GM12864 (cell line): Measurements from ENCODE around the gene AK5.

ENCODE experiments used
- DNase-seq: peaks from one replicate; pipeline ENCODE4 v3.0.0-alpha.2; 2011; ENCODE audit warnings: low read depth
- H3K4me3 ChIP-seq: 2 replicates; pipeline ENCODE4 v1.5.1; 2011; ENCODE audit warnings: mild to moderate bottlenecking, low read depth, low read length, control low read depth
- TF ChIP-seq, protein P1 (sequence below): IDR thresholded peaks from 2 replicates; pipeline ENCODE4 v1.5.1; 2011; ENCODE audit warnings: low read depth, mild to moderate bottlenecking, moderate library complexity, low read length, control low read depth, inconsistent platforms; ENCODE audit errors: missing control alignments

AK5 gene

DNA sequence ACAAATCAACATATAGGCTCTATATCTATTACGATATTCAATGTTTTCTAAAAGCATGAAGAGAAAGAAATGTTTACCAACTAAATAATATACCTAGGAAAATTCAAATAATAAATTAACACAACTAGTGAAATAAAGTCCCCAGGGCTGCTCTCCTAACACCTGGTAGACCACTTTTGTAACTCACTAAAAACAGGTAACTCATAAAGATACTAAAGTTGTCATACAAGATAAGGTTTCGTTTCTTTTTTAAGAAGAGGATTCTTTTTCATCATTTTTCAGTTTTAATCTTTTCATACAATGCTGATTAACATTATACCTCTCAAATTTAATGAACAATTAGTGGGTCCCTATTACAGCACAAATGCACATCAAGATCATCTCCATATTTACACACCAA is 301.7 kb downstream of the AK5 start:
- no peak for DNase-seq
- no peak overlapping the region for H3K4me3 ChIP-seq
- TF ChIP-seq, protein P1, sequence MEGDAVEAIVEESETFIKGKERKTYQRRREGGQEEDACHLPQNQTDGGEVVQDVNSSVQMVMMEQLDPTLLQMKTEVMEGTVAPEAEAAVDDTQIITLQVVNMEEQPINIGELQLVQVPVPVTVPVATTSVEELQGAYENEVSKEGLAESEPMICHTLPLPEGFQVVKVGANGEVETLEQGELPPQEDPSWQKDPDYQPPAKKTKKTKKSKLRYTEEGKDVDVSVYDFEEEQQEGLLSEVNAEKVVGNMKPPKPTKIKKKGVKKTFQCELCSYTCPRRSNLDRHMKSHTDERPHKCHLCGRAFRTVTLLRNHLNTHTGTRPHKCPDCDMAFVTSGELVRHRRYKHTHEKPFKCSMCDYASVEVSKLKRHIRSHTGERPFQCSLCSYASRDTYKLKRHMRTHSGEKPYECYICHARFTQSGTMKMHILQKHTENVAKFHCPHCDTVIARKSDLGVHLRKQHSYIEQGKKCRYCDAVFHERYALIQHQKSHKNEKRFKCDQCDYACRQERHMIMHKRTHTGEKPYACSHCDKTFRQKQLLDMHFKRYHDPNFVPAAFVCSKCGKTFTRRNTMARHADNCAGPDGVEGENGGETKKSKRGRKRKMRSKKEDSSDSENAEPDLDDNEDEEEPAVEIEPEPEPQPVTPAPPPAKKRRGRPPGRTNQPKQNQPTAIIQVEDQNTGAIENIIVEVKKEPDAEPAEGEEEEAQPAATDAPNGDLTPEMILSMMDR = no peak

DNA sequence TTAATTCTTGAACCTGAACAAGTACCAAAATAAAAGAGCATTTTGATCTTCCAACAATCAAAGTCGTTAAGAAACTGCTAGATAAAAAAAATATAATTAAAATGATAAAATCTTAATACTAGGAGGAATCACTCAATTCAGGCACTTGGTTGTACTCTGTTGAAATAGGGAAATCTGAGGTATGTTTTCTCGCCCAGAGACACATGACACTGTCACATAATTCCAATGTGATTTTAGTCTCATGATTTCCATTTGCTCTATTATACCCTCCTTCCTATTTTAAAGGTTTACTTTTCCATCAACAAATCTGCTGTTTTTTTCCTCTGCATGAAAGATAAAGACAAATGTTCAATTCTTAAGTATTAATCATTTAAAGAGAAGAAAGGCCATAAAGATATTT is 303.1 kb downstream of the AK5 start:
- no peak overlapping the region for H3K4me3 ChIP-seq
- TF ChIP-seq, protein P1 = no peak
- no peak for DNase-seq

DNA sequence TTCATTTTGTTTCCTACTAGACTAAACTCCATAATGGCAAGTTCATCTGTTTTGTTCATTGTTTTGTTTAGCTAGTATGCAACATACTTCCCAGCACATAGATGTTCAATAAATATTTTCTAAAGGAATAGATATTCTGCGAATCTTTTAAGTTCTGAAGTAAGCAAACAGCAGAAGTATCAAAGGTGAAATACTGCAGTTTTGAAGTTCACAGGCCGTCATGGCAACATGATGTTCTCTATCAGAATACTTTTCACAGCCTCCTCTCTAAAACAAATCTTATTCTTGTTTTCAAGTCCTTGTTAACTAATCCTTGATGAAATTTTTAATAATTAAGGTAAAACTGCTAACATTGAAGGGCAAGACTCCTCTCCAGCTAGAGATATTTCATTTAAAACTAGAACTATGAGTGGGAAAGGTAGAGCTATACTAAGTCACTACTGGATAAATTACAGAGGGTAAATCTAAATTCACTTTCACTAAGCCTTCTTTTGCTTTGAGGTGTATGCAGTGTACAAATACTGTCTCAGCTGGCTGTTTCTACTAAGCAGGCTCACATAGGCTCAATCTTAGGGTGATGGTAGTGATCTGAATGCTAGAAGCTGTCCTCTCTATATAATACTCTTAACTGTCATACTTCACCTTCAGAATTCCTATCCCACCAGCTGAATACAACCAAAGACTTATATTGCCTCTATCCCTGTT is 303.9 kb downstream of the AK5 start:
- no peak for DNase-seq
- no peak overlapping the region for H3K4me3 ChIP-seq
- TF ChIP-seq, protein P1 = no peak

DNA sequence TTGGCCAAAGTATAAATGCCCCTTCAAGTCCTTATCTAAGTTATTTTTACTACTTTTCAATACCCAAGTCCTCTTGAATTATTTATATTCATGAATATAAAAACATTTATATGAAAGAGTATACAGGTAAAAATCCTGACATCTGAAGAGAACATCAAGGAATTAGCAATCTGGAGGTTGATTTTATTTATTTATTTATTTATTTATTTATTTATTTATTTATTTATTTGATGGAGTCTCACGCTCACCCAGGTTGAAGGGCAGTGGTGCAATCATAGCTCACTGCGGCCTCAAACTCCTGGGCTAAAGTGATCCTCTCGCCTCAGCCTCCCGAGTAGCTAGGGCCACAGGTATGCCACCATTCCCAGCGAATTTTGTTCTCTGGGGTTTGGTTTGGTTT is 307.4 kb downstream of the AK5 start:
- DNase-seq = no peak
- no peak overlapping the region for H3K4me3 ChIP-seq
- TF ChIP-seq, protein P1 = no peak

DNA sequence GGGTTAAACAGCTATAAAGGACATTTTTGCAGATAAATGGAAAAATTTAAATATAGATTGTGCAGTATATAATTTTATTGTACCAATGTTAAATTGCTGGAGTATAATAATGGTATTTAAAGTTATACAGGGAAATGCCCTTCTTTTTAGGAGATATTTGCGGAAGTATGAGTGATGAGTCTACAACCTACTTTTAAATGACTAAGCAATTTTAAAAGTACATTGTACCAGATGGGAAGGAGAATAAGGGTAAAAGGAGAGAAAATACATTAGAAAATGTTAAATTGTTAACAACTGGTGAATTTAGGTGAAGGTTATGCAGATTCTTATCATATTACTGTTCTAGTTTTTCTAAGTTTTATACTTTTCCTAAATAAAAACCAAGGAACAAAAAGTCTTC is 308.8 kb downstream of the AK5 start:
- H3K4me3 ChIP-seq = no peak overlapping the region
- DNase-seq = no peak
- TF ChIP-seq, protein P1 = no peak

DNA sequence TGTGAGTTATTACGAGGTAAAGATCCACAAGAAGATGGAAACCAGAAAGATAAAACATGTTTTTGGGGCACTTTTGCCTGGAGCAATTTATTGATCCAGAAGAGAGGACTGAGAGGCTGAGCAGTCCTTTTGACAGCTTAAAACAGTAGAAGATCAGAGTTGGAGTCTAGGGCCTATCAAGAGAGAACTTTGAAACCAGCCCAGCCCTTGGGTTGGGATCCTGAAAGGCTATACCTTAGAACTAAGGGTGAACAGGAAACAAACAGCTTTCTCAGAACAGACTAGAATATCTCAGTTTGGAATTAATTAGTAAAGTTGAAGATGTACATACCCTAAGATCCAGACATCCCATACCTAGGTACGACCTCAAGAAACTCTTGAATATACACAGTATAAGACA is 311.1 kb downstream of the AK5 start:
- TF ChIP-seq, protein P1 = no peak
- no peak for DNase-seq
- H3K4me3 ChIP-seq = no peak overlapping the region

DNA sequence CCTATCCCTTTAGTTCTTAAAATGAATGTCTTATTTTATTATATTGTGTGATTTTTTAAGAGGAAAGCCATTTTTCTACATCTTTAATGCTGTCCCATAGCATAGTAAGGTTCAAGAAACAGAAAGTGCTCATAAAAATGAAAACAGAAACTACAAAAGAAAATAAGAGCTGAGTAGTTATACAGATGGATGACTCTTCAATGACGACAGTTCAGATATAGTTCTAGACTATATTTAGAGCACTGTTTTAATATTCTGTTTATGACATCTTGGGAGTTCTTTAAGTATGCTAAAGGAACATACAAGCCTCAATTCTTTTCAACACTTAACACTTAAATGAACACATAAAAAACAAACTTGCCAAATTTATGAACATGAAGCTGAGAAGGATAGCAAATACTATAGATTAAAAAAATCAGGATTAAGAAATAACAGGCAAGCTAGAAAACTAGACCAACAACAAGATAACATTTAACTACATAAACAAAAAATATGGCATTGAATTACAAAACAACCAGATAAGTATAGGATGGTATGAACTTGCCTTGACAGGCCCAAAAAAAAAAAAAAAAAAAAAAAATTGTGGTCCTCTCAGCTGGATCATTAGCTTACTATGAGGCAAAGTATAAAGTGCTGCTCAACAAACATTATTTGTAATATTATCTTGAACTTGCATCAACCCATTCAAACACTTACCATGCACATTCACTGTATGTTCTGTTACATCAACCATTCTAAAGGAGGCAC is 312.7 kb downstream of the AK5 start:
- DNase-seq = no peak
- no peak overlapping the region for H3K4me3 ChIP-seq
- TF ChIP-seq, protein P1 = no peak
